GM18526 (cell line): ENCODE data around the gene VSIG10.

Experiments
- POLR2A ChIP-seq: IDR thresholded peaks from 3 replicates; pipeline ENCODE4 v1.6.1; 2011; ENCODE audit not compliant: insufficient read length; ENCODE audit errors: extremely low read depth

Gene VSIG10, protein sequence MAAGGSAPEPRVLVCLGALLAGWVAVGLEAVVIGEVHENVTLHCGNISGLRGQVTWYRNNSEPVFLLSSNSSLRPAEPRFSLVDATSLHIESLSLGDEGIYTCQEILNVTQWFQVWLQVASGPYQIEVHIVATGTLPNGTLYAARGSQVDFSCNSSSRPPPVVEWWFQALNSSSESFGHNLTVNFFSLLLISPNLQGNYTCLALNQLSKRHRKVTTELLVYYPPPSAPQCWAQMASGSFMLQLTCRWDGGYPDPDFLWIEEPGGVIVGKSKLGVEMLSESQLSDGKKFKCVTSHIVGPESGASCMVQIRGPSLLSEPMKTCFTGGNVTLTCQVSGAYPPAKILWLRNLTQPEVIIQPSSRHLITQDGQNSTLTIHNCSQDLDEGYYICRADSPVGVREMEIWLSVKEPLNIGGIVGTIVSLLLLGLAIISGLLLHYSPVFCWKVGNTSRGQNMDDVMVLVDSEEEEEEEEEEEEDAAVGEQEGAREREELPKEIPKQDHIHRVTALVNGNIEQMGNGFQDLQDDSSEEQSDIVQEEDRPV

GRCh38 chr12:118103601-118104382 lies at the start of gene VSIG10:
Gene VSIG10 (minus strand): TSS chr12:118104011. CDS start chr12:118103671, 340 bp downstream.
- TF ChIP-seq POLR2A = no peak

DNA sequence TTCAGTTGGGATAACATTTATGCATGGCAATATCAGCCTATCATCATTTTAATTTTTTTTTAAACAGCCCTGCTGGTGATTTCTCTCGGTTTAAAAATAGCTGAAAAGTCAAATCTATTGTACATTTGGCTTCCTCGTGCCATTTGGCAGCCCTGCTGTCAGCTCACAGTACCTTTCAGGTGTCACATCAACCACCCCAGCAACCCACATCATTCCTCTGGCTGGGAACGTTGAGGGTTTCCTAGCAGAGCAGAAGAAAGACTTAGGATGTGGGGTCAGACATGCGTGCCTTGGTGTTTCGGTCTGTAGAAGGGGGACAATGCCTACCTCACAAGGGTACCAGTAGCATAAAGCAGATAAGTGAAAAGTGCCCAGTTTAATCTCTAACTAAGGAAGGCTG lies 47.9 kb upstream of the VSIG10 start:
- TF ChIP-seq POLR2A = no peak

GRCh38 chr12:118150625-118151024 lies 46.8 kb upstream of the VSIG10 start:
- TF ChIP-seq POLR2A = no peak

DNA sequence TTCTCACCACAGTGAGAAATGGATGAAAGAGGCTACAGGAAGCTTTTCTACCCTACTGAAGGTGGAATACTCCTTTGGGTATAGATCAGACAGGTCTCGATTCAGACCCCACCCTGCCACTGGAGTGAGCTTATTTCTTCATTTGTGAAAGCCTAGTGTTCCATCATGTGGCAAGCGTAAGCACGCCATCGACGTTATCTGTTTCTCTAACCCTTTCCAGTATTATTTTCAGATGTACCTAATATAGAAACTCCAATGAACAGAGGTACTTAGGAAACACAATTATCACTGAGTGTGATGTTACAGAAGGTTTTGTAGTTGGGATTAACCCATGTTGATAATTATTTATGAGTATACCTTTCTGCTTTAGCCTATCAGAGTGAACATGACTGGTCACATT lies 44.5 kb upstream of the VSIG10 start:
- no peak for TF ChIP-seq POLR2A

DNA sequence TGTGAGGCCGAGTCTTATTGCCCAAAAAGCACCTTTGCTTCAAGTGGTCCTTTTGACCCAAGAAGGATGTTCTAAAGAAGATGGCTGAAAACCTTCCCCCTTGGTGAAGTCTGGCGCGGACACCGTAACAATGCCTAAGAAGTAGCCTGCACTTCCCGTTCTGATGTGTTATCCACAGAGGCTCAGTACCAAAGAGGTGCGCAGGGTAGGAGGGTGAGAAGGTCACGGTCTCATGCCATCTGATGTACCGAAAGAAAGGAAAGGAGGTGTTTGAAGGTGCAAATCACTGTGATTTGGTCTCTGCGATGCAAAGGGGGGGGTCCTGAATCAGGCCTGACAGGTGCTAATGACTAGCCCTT lies 42.0 kb upstream of the VSIG10 start:
- no peak for TF ChIP-seq POLR2A

- no peak for TF ChIP-seq POLR2A
These were observed 41.4 kb upstream of the VSIG10 start for GRCh38 chr12:118145113-118145797.

- no peak for TF ChIP-seq POLR2A
These were observed 40.7 kb upstream of the VSIG10 start for GRCh38 chr12:118144499-118144898.

DNA sequence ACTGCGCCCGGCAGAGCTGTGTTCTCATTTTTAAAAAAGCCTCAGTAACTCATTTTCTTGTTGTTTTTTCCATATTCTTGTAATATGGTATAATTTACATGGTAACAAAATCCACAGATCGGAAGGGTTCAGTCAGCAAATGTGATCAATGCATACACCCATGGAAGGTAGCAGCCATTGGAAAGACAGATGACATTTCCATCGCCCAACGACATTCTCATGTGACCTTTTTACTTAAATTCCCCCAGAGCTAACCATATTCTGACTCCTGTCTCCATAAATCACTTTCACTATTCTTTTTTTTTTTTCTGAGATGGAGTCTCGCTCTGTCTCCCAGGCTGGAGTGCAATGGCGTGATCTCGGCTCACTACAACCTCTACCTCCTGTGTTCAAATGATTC lies 37.0 kb upstream of the VSIG10 start:
- no peak for TF ChIP-seq POLR2A

DNA sequence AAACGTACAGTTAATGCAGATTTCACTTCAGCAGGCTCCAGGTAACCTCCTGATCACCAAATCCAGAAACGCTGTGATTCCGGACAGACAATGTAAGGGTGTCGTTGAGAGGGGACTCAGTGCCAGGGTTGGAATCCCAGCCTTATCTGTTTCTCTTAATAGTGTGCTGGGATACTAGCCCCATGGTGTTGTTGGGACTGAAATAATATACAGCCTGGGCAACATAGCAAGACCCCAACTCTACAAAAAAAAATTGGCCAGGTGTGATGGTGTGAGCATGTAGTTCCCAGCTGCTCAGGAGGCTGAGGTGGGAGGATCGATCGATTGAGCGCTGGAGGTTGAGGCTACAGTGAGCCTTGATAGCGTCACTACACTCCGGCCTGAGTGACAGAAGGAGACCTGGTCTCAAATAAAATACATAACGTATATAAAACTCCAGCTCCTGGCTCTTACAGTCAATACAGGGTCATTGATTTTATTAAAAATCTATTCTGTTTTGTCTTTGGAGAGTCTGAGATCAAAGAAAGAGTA lies 33.4 kb upstream of the VSIG10 start:
- no peak for TF ChIP-seq POLR2A

- TF ChIP-seq POLR2A = no peak
These were observed 32.8 kb upstream of the VSIG10 start for GRCh38 chr12:118136559-118137003.

DNA sequence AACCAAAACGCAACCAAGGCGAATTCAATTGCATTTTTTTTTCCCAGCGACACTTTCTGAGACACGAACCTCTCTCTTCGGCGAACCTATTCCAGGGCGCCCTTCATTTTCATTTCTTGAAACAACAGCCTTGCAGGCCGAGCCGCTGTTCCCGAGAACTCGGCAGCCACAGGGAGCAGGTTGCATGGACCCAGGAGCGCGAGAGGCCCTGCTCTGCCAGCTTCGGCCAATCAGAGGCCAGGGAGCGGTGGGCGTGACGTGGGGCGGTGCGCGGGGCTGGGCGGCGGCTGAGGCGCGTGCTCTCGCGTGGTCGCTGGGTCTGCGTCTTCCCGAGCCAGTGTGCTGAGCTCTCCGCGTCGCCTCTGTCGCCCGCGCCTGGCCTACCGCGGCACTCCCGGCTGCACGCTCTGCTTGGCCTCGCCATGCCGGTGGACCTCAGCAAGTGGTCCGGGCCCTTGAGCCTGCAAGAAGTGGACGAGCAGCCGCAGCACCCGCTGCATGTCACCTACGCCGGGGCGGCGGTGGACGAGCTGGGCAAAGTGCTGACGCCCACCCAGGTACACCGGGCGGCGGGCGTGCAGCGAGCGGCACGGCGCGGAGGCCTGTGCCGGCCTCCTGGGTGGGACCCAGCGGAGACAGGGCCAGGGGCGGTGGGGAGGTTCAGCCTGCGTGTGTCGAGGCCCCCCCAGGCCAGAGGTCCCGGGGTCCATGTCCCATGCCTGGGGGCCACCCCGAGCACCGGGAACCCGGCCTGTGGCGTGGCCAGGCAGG lies 32.2 kb upstream of the VSIG10 start, which contains the start of gene PEBP1:
Gene PEBP1, plus strand, starts transcription at position 337 of the 771 bp plus-strand sequence. Its CDS starts 86 bp downstream, at position 423.
- peak; percentile 89 for TF ChIP-seq POLR2A

DNA sequence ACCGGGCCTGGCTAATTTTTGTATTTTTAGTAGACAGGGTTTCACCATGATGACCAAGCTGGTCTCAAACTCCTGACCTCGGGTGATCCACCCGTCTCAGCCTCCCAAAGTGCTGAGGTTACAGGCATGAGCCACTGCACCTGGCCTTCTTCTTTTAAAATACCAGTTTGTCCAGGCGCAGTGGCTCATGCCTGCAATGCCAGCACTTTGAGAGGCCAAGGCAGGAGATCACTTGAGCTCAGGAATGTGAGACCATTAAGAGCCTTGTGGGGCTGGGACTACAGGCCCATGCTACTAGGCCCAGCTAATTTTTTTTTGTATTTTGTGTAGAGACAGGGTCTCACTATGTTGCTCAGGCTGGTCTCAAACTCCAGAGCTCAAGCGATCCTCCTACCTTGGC lies 24.1 kb upstream of the VSIG10 start:
- no peak for TF ChIP-seq POLR2A

- TF ChIP-seq POLR2A = no peak
These were observed 22.4 kb upstream of the VSIG10 start for GRCh38 chr12:118126119-118126757.

- TF ChIP-seq POLR2A = no peak
These were observed 21.9 kb upstream of the VSIG10 start for GRCh38 chr12:118125743-118126118.

GRCh38 chr12:118124333-118124874 lies 20.6 kb upstream of the VSIG10 start:
- no peak for TF ChIP-seq POLR2A
